SK-N-SH treated with all-trans-retinoic acid at 6 μM for 48 hours (cell line): Measurements from ENCODE around the gene IGF2R.

Experiments
- ATAC-seq: fragments of 200-7000 bp; cut with Tn5 transposase; 3 replicates; pipeline ENCODE4 v1.9.1; 2020; ENCODE audit warnings: mild to moderate bottlenecking, moderate library complexity
- ARNTL ChIP-seq: fragments of 450-650 bp; formaldehyde crosslinking; IDR thresholded peaks from 2 replicates; pipeline ENCODE4 v1.5.0; 2020; ENCODE audit warnings: low read depth, mild to moderate bottlenecking, moderate library complexity, borderline replicate concordance
- BACH2 ChIP-seq: fragments of 250-450 bp; sonication (Bioruptor Pico); IDR thresholded peaks from 2 replicates; pipeline ENCODE4 v1.9.0; 2021; ENCODE audit warnings: mild to moderate bottlenecking, borderline replicate concordance
- CREB5 ChIP-seq: fragments of 250-450 bp; sonication (Bioruptor Pico); IDR thresholded peaks from 2 replicates; pipeline ENCODE4 v1.5.1; 2020; ENCODE audit warnings: low read depth, mild to moderate bottlenecking, moderate library complexity
- CSDC2 ChIP-seq: fragments of 250-450 bp; sonication (Bioruptor Pico); IDR thresholded peaks from 2 replicates; pipeline ENCODE4 v1.5.0; 2020; ENCODE audit warnings: mild to moderate bottlenecking, moderate library complexity
- CSRNP3 ChIP-seq: fragments of 250-450 bp; sonication (Bioruptor Pico); IDR thresholded peaks from 2 replicates; pipeline ENCODE4 v1.5.1; 2021; ENCODE audit warnings: mild to moderate bottlenecking, moderate library complexity
- ESRRG ChIP-seq: fragments of 250-450 bp; sonication (Bioruptor Pico); IDR thresholded peaks from 2 replicates; pipeline ENCODE4 v1.6.1; 2021; ENCODE audit warnings: mild to moderate bottlenecking
- GLIS3 ChIP-seq: fragments of 250-450 bp; sonication (Bioruptor Pico); IDR thresholded peaks from 2 replicates; pipeline ENCODE4 v1.5.0; 2020; ENCODE audit warnings: mild to moderate bottlenecking, moderate library complexity
- ISL1 ChIP-seq: fragments of 250-450 bp; sonication (Bioruptor Pico); IDR thresholded peaks from 2 replicates; pipeline ENCODE4 v2.1.2; 2022; ENCODE audit warnings: mild to moderate bottlenecking, moderate library complexity
- OSR1 ChIP-seq: fragments of 250-450 bp; sonication (Bioruptor Pico); IDR thresholded peaks from 2 replicates; pipeline ENCODE4 v1.8.0; 2022; ENCODE audit warnings: moderate library complexity, mild to moderate bottlenecking, inconsistent platforms
- PPARA ChIP-seq: fragments of 250-450 bp; sonication (Bioruptor Pico); IDR thresholded peaks from 2 replicates; pipeline ENCODE4 v1.5.0; 2020; ENCODE audit warnings: mild to moderate bottlenecking, borderline replicate concordance
- RARB ChIP-seq: fragments of 250-450 bp; sonication (Bioruptor Pico); IDR thresholded peaks from 2 replicates; pipeline ENCODE4 v1.8.0; 2021; ENCODE audit warnings: mild to moderate bottlenecking, moderate library complexity
- SNAI2 ChIP-seq: fragments of 250-450 bp; sonication (Bioruptor Pico); IDR thresholded peaks from 2 replicates; pipeline ENCODE4 v1.5.0; 2020; ENCODE audit warnings: mild to moderate bottlenecking, moderate library complexity
- TCF4 ChIP-seq: fragments of 250-450 bp; sonication (Bioruptor Pico); IDR thresholded peaks from 2 replicates; pipeline ENCODE4 v1.8.0; 2021; ENCODE audit warnings: mild to moderate bottlenecking, moderate library complexity, borderline replicate concordance
- TOX ChIP-seq: fragments of 250-450 bp; sonication (Bioruptor Pico); IDR thresholded peaks from 2 replicates; pipeline ENCODE4 v1.8.0; 2021; ENCODE audit warnings: mild to moderate bottlenecking, moderate library complexity, borderline replicate concordance
- ZC3H10 ChIP-seq: fragments of 250-450 bp; sonication (Bioruptor Pico); IDR thresholded peaks from 2 replicates; pipeline ENCODE4 v1.5.1; 2021; ENCODE audit warnings: mild to moderate bottlenecking, moderate library complexity
- ZFP3 ChIP-seq: fragments of 250-450 bp; sonication (Bioruptor Pico); IDR thresholded peaks from 2 replicates; pipeline ENCODE4 v1.5.0; 2020; ENCODE audit warnings: mild to moderate bottlenecking, moderate library complexity
- ZFP30 ChIP-seq: fragments of 450-650 bp; formaldehyde crosslinking; IDR thresholded peaks from 2 replicates; pipeline ENCODE4 v1.5.0; 2022; ENCODE audit warnings: mild to moderate bottlenecking, moderate library complexity
- ZNF565 ChIP-seq: fragments of 450-650 bp; formaldehyde crosslinking; conservative IDR thresholded peaks from 2 replicates; pipeline ENCODE4 v1.5.0; 2020; ENCODE audit warnings: low read depth, mild to moderate bottlenecking, moderate library complexity
- ZNF70 ChIP-seq: fragments of 450-650 bp; formaldehyde crosslinking; IDR thresholded peaks from 2 replicates; pipeline ENCODE4 v1.5.0; 2020; ENCODE audit warnings: mild to moderate bottlenecking, moderate library complexity
- ZNF8 ChIP-seq: fragments of 450-650 bp; formaldehyde crosslinking; IDR thresholded peaks from 2 replicates; pipeline ENCODE4 v1.5.0; 2020; ENCODE audit warnings: mild to moderate bottlenecking, moderate library complexity
- TF ChIP-seq, protein P1 (sequence below): fragments of 250-450 bp; sonication (Bioruptor Pico); IDR thresholded peaks from 2 replicates; pipeline ENCODE4 v1.8.0; 2021; ENCODE audit warnings: low read depth, mild to moderate bottlenecking, moderate library complexity, borderline replicate concordance
- TF ChIP-seq, protein P2 (sequence below): fragments of 250-450 bp; sonication (Bioruptor Pico); IDR thresholded peaks from 2 replicates; pipeline ENCODE4 v1.5.0; 2020; ENCODE audit warnings: mild to moderate bottlenecking, moderate library complexity
- TF ChIP-seq, protein P3 (sequence below): fragments of 250-450 bp; sonication (Bioruptor Pico); IDR thresholded peaks from 2 replicates; pipeline ENCODE4 v1.8.0; 2020; ENCODE audit warnings: mild to moderate bottlenecking, moderate library complexity, borderline replicate concordance

The IGF2R gene

GRCh38 chr6:160048471-160048870, 79.6 kb downstream of the IGF2R start:
- no peak for ATAC-seq
- TF ChIP-seq ZFP30 (CRISPR knock-in tag) (no peak), ZNF565 (no peak), ZNF8 (CRISPR knock-in tag) (no peak), OSR1 (CRISPR knock-in tag) (no peak), ZC3H10 (no peak), TCF4 (CRISPR knock-in tag) (no peak), SNAI2 (CRISPR knock-in tag) (no peak), RARB (CRISPR knock-in tag) (no peak), ZNF70 (CRISPR knock-in tag) (no peak), ARNTL (CRISPR knock-in tag) (no peak), GLIS3 (CRISPR knock-in tag) (no peak), BACH2 (no peak), CREB5 (CRISPR knock-in tag) (no peak), ZFP3 (CRISPR knock-in tag) (no peak), PPARA (no peak), CSDC2 (CRISPR knock-in tag) (no peak), ISL1 (CRISPR knock-in tag) (no peak)
- TF ChIP-seq, protein P1, sequence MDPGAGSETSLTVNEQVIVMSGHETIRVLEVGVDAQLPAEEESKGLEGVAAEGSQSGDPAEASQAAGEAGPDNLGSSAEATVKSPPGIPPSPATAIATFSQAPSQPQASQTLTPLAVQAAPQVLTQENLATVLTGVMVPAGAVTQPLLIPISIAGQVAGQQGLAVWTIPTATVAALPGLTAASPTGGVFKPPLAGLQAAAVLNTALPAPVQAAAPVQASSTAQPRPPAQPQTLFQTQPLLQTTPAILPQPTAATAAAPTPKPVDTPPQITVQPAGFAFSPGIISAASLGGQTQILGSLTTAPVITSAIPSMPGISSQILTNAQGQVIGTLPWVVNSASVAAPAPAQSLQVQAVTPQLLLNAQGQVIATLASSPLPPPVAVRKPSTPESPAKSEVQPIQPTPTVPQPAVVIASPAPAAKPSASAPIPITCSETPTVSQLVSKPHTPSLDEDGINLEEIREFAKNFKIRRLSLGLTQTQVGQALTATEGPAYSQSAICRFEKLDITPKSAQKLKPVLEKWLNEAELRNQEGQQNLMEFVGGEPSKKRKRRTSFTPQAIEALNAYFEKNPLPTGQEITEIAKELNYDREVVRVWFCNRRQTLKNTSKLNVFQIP (CRISPR knock-in tag) = no peak
- TF ChIP-seq, protein P2, sequence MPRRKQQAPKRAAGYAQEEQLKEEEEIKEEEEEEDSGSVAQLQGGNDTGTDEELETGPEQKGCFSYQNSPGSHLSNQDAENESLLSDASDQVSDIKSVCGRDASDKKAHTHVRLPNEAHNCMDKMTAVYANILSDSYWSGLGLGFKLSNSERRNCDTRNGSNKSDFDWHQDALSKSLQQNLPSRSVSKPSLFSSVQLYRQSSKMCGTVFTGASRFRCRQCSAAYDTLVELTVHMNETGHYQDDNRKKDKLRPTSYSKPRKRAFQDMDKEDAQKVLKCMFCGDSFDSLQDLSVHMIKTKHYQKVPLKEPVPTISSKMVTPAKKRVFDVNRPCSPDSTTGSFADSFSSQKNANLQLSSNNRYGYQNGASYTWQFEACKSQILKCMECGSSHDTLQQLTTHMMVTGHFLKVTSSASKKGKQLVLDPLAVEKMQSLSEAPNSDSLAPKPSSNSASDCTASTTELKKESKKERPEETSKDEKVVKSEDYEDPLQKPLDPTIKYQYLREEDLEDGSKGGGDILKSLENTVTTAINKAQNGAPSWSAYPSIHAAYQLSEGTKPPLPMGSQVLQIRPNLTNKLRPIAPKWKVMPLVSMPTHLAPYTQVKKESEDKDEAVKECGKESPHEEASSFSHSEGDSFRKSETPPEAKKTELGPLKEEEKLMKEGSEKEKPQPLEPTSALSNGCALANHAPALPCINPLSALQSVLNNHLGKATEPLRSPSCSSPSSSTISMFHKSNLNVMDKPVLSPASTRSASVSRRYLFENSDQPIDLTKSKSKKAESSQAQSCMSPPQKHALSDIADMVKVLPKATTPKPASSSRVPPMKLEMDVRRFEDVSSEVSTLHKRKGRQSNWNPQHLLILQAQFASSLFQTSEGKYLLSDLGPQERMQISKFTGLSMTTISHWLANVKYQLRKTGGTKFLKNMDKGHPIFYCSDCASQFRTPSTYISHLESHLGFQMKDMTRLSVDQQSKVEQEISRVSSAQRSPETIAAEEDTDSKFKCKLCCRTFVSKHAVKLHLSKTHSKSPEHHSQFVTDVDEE (CRISPR knock-in tag) = no peak
- TF ChIP-seq, protein P3, sequence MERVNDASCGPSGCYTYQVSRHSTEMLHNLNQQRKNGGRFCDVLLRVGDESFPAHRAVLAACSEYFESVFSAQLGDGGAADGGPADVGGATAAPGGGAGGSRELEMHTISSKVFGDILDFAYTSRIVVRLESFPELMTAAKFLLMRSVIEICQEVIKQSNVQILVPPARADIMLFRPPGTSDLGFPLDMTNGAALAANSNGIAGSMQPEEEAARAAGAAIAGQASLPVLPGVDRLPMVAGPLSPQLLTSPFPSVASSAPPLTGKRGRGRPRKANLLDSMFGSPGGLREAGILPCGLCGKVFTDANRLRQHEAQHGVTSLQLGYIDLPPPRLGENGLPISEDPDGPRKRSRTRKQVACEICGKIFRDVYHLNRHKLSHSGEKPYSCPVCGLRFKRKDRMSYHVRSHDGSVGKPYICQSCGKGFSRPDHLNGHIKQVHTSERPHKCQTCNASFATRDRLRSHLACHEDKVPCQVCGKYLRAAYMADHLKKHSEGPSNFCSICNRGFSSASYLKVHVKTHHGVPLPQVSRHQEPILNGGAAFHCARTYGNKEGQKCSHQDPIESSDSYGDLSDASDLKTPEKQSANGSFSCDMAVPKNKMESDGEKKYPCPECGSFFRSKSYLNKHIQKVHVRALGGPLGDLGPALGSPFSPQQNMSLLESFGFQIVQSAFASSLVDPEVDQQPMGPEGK (CRISPR knock-in tag) = no peak

- ATAC-seq = no peak
These were observed 80.5 kb downstream of the IGF2R start for GRCh38 chr6:160049346-160049745.

More at GRCh38 chr6:160049346-160049745, 80.5 kb downstream of the IGF2R start:
- TF ChIP-seq ZNF8 (CRISPR knock-in tag) = no peak
- no peak for TF ChIP-seq PPARA
- TF ChIP-seq, protein P3 (CRISPR knock-in tag) = no peak
- TF ChIP-seq ZFP30 (CRISPR knock-in tag) = no peak
- TF ChIP-seq CSRNP3 = no peak
- no peak for TF ChIP-seq ESRRG
- TF ChIP-seq ZNF70 (CRISPR knock-in tag) = no peak
- no peak for TF ChIP-seq CREB5 (CRISPR knock-in tag)
- TF ChIP-seq RARB (CRISPR knock-in tag) = no peak
- TF ChIP-seq, protein P1 (CRISPR knock-in tag) = no peak
- no peak for TF ChIP-seq ZFP3 (CRISPR knock-in tag)
- no peak for TF ChIP-seq TOX (CRISPR knock-in tag)
- TF ChIP-seq ZNF565 = no peak
- TF ChIP-seq GLIS3 (CRISPR knock-in tag) = no peak
- no peak for TF ChIP-seq OSR1 (CRISPR knock-in tag)
- no peak for TF ChIP-seq ZC3H10
